C4-2B (cell line): Measurements from ENCODE around the gene ITPR1.

Experiments used
- CTCF ChIP-seq: fragments of 450-650 bp; conservative IDR thresholded peaks from 2 replicates; pipeline ENCODE4 v1.5.1; 2017; ENCODE audit warnings: mild to moderate bottlenecking
- ZFX ChIP-seq: fragments of 450-650 bp; IDR thresholded peaks from 2 replicates; pipeline ENCODE4 v1.6.1; 2017

GRCh38 chr3:4895838-4896237, 402.7 kb downstream of the ITPR1 start:
- TF ChIP-seq CTCF (no peak), ZFX (no peak)
